Liver (tissue), 3 donors: Measurements from ENCODE around the gene TYW5.

ENCODE experiments used
- ATF3 ChIP-seq: IDR thresholded peaks from 2 replicates; pipeline ENCODE4 v1.6.1; 2016; ENCODE audit warnings: antibody characterized with exemption
- CTCF ChIP-seq: fragments of 150-350 bp; IDR thresholded peaks from 2 replicates; pipeline ENCODE4 v1.5.1; 2017; ENCODE audit warnings: improper control_type of control experiment, low read depth, low read length; ENCODE audit not compliant: missing input control
- EGR1 ChIP-seq, 2 donors: IDR thresholded peaks; 2 replicates each; pipeline ENCODE4 v1.6.1; 2016 to 2018; ENCODE audit warnings: antibody characterized with exemption in 2 of 2, low read depth in 2 of 2
- FOXA1 ChIP-seq: IDR thresholded peaks from 2 replicates; pipeline ENCODE4 v1.6.1; 2016; ENCODE audit warnings: antibody characterized with exemption
- HNF4G ChIP-seq: IDR thresholded peaks from 2 replicates; pipeline ENCODE4 v1.6.1; 2016; ENCODE audit warnings: antibody characterized with exemption
- JUND ChIP-seq, 2 donors: IDR thresholded peaks; 2 replicates each; pipeline ENCODE4 v1.6.1; 2016; ENCODE audit warnings: antibody characterized with exemption in 2 of 2
- MAX ChIP-seq: IDR thresholded peaks from 2 replicates; pipeline ENCODE4 v1.6.1; 2016; ENCODE audit warnings: antibody characterized with exemption
- RAD21 ChIP-seq, 2 donors: IDR thresholded peaks; 2 replicates each; pipeline ENCODE4 v1.6.1; 2016; ENCODE audit warnings: antibody characterized with exemption in 2 of 2, mild to moderate bottlenecking in 2 of 2
- REST ChIP-seq: IDR thresholded peaks from 2 replicates; pipeline ENCODE4 v1.6.1; 2016; ENCODE audit warnings: antibody characterized with exemption, mild to moderate bottlenecking
- RXRA ChIP-seq, 2 donors: IDR thresholded peaks; 2 replicates each; pipeline ENCODE4 v1.6.1; 2017 to 2018; ENCODE audit warnings: antibody characterized with exemption in 2 of 2, mild to moderate bottlenecking in 1 of 2
- SP1 ChIP-seq: IDR thresholded peaks from 2 replicates; pipeline ENCODE4 v1.6.1; 2018; ENCODE audit warnings: antibody characterized with exemption, mild to moderate bottlenecking
- TAF1 ChIP-seq: conservative IDR thresholded peaks from 2 replicates; pipeline ENCODE4 v1.6.1; 2016; ENCODE audit warnings: antibody characterized with exemption, mild to moderate bottlenecking
- YY1 ChIP-seq: IDR thresholded peaks from 2 replicates; pipeline ENCODE4 v1.6.1; 2016; ENCODE audit warnings: antibody characterized with exemption, mild to moderate bottlenecking
- donor health status: healthy.
- donor health status: healthy.

- TF ChIP-seq SP1: no peak
- TF ChIP-seq CTCF: no peak
- no peak for TF ChIP-seq YY1
- no peak for TF ChIP-seq FOXA1
- no peak for TF ChIP-seq JUND (IDR thresholded peaks at IDR 0.05)
- TF ChIP-seq MAX: no peak
- no peak for TF ChIP-seq RXRA (IDR thresholded peaks at IDR 0.05)
- no peak for TF ChIP-seq RAD21 (IDR thresholded peaks at IDR 0.05)
- no peak for TF ChIP-seq ATF3
- no peak for TF ChIP-seq REST
- TF ChIP-seq TAF1: no peak
- TF ChIP-seq EGR1 (IDR thresholded peaks at IDR 0.05; ENCODE audit: low read depth in 2 of 2): no peak
- no peak for TF ChIP-seq HNF4G
Measured at GRCh38 chr2:199903111-199903510, 52.2 kb downstream of the TYW5 start.
